ENCODE results near the gene FIS1.

DNA sequence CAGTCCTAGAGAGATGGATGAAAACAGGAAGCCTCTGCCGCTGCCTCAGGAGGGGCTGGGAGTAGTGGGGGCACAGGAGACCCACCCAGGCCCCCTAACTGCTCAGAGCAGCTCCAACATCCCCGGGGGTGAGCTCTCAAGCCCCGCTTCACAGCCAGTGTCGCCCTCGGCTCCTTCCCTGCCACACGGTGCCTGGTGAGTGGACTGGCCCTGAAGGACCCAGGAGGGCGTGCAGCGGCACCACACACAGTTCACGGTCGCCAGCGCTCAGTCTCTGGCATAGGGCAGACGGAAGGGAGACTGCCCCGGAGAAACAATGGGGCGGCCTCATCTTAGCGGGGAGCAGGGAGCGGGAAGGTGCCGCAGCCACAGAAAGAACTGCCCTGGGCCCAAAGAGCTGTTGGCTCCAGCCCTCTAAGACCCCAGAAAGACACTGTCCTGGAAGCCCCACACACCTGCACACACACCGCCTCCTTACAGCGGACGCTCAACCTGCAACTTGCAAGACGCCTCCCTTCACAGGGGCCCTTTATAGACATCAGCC is 8.5 kb downstream of the FIS1 start:
- no peak for TF ChIP-seq POLR2A (IDR thresholded peaks at IDR 0.05; ENCODE audit: low read depth, low read length)
- TF ChIP-seq POLR2AphosphoS5 (IDR thresholded peaks at IDR 0.05; ENCODE audit: low read depth, low read length): no peak
- TF ChIP-seq PAX5 (IDR thresholded peaks at IDR 0.05; ENCODE audit: insufficient read depth, low read length, severe bottlenecking): no peak
- no peak for TF ChIP-seq SPI1 (IDR thresholded peaks at IDR 0.05; ENCODE audit: low read depth, low read length)
- TF ChIP-seq TAF1 (IDR thresholded peaks at IDR 0.05; ENCODE audit: low read depth, low read length): no peak

Data from GM12891 (cell line).